HG02678 (cell line): ENCODE data around the gene TPO.
"Not testable (repeated sequence)": the region's sequence is repeated elsewhere in the genome, so short reads cannot be mapped to it uniquely, and the experiment has no call there.

Source experiments
- ATAC-seq: cut with Tn5 transposase; IDR thresholded peaks from one replicate; pipeline ENCODE4 v1.9.1; 2021; ENCODE audit warnings: mild to moderate bottlenecking, moderate library complexity; ENCODE audit not compliant: unreplicated experiment

Gene TPO

DNA sequence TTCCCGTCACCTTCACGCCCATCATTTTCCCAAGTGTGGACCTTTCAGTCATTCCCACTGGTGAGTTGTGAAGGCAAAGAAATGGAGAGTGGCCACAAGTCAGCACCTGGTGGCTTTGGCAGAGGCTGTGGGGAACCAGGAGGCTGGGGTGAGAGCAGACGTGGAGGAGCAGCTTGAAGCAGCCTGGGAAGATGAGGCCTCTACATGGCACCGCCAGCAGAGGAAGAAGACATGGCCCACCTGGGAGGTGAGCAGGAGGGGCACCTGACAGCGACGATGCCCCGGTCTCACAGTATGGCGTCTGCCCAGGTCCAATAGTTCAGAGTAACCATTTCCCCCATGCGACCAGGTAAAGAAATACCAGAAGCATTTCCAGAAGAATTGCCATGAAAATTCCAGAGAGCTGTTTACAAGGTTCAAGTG is 69.0 kb downstream of the TPO start:
- no peak for ATAC-seq

DNA sequence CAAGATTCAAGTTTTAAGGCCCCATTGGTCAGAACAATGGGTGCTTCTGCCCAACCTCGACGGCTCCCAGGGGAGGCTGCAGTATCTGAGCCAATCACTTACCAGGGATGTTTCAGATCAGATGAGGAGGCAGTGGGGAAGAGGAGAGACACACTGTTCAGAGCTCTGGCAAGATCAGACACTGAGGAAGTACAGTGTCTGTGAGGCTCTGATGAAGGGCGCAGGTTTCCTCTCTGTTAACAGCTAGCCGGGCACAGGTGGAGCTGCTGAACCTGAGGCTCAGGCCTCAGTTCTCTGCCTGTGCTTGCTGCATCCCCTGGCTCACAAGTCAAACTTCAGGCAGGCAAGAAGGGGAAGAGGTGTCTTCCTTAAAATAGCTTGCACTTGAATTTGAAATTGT is 69.7 kb downstream of the TPO start:
- ATAC-seq: no peak

DNA sequence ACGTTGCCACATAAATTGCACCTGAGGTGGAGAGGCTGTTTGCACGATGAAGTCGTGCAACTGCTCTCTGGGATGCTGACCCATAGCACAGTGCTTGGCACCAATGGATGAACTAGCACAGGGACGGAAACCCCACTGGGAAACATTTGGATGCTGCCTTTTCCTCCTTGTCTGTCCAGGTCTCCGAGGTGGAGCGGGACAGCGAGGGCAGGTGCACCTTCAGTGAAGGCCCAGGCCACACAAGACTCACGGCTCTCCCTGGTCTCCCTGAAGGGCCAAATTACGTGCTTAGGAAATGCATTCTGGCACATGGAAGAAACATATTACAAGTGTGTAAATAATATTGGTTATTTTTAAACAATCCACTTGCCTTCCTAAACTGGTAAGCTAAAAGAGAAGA is 70.3 kb downstream of the TPO start:
- ATAC-seq: no peak

DNA sequence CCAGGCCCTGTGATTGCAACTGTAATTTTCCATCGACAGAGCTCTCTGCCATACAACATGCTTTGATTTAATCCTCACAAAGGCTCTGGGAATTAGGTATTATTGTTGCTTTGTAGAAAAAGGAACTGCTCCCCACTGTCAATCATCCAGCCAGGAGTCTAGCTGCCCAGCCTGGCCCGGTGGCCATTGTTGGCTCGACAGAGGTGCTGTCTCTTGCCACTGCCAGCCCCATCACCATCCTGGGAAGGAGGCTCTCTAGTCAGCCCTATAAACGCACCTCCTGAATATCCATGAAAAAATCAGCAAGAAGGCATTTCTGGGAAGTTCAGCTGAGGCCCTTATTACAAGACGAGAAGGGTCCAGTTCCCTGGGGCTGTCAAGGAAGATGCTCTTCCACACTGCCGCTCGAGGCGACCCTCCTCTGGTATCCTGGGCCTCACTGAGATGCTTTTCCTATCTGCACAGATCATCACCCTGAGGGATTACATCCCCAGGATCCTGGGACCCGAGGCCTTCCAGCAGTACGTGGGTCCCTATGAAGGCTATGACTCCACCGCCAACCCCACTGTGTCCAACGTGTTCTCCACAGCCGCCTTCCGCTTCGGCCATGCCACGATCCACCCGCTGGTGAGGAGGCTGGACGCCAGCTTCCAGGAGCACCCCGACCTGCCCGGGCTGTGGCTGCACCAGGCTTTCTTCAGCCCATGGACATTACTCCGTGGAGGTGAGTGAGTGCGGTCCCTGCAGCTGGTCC is 71.0 kb downstream of the TPO start:
- ATAC-seq: no peak

DNA sequence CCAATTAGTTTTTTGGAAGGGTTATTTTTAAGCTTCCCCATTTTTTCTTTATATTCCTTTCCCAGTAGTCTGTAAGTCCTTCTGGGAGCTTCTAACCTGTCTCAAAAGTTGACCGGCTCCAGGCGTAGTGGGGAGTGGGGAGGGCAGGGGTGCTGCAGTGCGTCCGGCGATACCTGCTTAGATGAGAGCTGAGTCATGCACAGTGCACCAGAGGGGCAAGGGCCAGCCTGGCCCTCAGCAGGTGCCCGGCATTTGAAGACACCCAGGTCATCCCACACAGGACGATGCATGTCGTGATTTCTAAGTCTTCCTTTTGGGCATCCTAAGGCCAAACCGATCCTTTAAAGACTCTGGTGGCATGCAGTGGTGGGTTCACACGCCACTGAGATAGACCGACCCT is 73.4 kb downstream of the TPO start:
- ATAC-seq: no peak

DNA sequence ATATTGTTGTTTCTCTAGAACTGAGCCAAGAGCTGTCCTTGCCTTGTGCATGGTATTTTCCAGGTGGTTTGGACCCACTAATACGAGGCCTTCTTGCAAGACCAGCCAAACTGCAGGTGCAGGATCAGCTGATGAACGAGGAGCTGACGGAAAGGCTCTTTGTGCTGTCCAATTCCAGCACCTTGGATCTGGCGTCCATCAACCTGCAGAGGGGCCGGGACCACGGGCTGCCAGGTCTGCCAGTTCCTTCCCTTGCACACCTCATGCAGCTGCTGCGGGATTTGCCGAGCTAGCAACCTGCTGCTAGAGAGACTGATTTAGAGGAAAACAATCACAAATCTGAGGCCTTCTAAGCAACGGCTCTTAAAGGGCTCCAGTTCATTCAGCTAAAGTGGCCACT is 74.5 kb downstream of the TPO start:
- no peak for ATAC-seq

DNA sequence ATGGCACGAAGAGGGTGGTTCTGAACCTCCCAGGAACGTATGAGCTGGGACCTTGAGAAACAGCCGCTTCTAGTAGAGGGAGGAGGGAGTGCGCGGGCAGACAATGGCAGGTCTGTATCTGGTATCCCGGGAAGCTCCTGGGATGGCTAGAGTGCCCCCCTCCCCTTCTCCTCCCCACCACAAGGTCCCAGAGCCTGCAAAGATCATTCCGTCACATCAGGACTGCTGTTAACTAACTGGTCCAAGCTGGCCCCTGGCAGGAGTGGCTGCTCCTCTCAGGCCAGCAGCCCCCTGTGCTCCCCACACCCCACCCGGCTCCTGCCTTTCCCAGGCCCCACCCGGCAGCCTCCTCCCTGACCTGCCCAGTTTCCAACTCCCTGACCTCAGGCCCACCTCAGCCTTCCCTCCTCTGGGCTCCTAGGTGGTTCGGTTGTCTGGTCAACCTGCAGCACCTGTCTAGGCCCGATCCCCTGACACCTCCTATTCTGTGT is 75.0 kb downstream of the TPO start:
- no peak for ATAC-seq

DNA sequence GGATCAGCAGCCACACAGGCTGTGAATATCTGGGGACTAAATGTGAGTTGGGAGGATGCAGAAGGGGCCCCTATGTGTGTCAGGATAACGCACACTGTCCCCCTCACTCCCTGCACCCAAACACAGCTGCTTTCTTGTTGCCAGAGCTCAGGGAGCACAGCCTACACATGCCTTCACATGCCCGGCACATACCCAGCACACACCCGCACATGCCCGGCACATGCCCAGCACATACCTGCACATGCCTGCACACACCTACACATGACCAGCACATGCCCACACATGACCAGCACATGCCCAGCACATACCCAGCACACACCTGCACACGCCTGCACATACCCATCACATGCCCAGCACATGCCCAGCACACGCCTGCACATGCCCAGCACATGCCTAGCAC is 75.6 kb downstream of the TPO start:
- no peak for ATAC-seq

DNA sequence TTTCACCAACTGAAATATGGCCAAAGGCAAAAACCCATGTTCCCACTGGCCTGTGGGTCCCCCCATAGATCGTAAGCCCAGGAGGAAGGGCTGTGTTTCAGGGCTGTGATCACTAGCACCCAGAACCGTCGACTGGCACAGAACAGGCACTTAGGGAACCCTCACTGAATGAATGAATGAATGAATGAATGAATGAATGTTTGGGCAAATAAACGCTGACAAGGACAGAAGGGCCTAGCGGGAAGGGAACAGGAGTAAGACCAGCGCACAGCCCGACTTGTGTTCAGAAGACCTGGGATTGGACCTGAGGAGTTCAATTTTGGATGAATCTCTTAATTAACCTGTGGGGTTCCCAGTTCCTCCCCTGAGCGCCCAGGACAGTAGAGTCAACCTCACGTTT is 76.2 kb downstream of the TPO start:
- no peak for ATAC-seq

DNA sequence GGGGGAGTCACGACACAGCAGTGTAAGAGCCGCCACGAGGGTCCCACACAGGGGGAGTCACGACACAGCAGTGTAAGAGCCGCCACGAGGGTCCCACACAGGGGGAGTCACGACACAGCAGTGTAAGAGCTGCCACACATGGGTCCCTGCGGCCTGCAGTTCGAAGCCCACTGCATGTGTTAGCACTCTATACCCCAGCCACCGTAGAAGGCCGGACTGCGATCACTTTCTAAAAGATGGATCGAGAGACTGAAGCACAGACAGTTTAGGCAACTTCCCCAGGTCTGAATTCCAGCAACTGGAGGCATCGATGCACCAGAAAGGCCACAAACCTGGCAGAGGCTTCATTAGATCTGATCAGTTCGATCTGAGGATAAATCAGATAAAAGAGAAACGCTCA is 77.1 kb downstream of the TPO start:
- not testable (repeated sequence) for ATAC-seq

DNA sequence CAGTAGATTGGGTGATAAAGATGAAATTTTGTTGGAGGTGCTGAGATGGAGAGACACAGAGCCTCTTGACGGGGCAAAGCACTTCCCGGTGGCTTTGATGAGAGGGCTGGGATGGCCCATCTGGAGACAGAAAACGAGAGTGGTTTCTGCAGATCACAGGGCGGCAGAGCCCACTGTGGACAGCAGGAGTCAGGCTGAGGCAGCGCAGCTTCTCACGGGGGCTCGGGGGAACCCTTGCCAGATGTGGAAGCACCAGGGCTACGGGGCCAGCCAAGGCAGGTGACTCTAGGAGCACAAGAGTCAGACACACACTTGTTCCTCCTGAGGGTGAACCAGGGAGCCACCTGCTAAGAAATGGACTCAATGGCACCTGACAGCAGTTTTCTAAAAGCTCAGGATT is 78.5 kb downstream of the TPO start:
- no peak for ATAC-seq

DNA sequence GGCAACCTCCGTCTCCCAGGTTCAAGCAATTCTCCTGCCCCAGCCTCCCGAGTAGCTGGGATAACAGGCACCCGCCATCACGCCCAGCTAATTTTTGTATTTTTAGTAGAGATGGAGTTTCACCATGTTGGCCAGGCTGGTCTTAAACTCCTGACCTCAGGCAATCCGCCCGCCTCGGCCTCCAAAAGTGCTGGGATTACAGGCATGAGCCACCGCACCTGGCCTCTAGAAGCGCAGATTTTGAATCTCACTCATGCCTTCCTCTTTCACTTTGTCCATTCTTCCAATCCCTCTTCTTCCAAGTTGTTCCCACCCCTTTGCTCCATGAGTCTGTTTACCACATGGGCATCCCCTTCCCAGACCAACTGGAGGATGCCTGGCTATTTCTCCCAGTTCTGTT is 79.0 kb downstream of the TPO start:
- not testable (repeated sequence) for ATAC-seq

DNA sequence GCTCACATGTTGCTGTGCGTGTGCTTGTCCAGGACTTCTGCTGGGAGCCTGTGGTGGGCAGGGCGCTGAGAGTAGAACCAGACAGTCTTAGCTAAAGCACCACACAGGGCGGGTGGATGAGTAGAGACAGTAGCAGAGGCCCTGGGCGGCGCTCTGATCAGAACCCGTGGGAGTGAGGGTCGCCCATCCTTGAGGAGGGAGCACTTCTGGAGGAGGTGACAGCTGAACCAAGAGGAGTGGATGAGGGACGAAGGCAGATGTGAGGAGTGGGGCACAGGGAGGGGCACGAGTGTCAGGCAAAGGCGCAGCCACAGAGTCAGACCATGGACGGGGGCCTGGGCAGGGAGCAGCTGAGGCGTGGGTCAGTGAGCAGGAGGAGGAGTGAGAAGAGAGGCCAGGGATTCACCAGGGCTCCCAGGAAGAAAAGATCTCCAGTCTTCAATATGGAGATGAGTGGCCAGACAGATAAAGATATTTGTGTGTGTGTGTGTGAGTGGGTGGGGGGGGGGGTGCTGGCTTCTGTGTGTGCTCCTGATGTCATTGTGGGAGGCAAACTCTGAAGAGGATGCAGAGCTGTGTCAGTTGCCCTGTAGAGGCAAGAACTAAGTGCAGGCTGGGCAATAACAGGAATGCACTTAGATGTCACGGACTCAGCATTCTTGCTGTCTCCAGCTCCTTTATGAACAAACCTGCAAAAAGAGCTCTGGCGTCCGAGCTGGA is 79.6 kb downstream of the TPO start:
- ATAC-seq: no peak

DNA sequence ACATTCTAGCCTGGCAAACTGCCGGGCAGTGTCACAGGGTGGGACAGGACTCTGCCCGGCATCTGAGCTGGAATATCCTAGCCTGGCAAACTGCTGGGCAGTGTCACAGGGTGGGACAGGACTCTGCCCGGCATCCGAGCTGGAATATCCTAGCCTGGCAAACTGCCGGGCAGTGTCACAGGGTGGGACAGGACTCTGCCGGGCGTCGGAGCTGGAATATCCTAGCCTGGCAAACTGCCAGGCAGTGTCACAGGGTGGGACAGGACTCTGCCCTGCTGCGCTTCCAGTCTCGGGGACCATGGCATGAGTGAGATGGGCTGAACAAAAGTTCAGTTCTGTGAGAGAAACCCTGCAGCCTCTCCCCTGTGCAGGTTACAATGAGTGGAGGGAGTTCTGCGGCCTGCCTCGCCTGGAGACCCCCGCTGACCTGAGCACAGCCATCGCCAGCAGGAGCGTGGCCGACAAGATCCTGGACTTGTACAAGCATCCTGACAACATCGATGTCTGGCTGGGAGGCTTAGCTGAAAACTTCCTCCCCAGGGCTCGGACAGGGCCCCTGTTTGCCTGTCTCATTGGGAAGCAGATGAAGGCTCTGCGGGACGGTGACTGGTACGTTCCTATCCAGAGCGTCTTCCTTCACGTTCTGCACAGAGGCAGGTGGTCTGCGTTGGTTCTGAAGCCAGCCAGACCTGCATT is 80.3 kb downstream of the TPO start:
- ATAC-seq: no peak

DNA sequence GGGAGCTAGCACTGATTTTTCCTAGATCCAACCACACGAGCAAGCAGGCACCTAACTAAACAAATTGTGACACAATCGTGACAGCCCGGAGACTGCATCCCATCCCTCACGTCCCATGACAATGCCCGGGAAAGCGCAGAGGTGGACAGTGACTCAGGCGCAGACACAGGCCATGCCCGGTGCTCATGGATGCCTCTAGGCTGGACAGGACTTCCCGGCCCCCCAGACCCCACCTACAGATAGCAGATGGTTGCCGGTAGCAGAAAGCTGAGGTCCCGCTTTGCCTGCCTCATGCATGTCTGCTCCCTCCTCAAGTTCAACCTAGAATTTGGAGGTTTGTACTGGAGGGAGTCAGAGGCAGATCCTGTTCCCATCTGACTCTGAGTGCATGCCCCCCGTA is 81.0 kb downstream of the TPO start:
- ATAC-seq: no peak

DNA sequence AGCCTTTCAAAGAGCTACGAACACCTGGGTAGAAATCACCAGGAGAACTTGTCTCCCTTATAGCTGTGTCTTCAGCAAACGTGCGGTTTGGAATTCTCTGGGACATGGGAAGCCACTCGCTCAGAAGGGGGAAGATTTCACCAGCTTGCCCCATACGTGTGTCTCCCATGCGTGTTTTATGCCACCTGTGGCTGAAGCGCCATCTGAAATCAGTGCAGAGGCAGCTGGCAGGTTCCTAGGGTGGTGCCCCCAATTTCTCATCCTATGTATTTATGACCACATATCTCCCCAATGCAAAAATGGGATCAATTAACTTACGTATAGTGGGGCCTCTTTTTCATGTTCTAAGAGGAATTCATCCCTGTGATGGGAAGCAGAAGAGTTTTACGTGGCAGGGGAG is 81.6 kb downstream of the TPO start:
- ATAC-seq: no peak

DNA sequence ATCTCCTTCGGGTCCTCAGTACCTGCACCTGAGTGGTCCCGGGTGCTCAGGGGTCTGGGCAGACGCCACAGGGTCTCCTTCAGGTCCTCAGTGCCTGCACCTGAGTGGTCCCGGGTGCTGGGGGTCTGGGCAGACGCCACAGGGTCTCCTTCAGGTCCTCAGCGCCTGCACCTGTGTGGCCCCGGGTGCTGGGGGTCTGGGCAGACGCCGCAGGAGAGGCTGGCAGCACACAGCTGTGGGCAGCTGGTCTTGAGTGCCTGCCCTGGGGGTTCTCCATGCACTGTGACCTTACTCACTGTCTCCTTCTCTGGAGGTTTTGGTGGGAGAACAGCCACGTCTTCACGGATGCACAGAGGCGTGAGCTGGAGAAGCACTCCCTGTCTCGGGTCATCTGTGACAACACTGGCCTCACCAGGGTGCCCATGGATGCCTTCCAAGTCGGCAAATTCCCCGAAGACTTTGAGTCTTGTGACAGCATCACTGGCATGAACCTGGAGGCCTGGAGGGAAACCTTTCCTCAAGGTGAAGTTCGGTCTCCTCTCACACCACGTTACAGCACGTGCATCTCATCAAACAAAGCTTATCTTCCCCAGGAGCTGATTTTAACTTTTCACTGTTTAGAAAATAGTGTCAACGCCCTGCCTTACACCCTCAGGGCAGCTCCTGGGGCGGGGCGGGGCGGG is 82.6 kb downstream of the TPO start:
- ATAC-seq: no peak

DNA sequence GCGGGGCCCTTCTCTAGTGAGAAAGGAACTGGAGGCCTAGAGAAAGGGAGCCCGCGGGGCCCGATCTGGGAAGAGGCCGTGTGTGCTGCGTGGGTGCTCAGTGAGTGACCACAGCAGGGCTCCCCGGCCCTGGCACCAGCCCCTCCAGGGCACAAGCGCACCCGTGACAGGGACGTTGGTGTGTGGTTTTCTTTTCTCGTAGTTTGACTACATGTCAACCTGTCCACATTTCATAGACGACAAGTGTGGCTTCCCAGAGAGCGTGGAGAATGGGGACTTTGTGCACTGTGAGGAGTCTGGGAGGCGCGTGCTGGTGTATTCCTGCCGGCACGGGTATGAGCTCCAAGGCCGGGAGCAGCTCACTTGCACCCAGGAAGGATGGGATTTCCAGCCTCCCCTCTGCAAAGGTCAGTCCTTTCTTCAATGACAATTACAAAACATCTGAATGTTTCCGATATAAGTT is 83.1 kb downstream of the TPO start:
- ATAC-seq: no peak

DNA sequence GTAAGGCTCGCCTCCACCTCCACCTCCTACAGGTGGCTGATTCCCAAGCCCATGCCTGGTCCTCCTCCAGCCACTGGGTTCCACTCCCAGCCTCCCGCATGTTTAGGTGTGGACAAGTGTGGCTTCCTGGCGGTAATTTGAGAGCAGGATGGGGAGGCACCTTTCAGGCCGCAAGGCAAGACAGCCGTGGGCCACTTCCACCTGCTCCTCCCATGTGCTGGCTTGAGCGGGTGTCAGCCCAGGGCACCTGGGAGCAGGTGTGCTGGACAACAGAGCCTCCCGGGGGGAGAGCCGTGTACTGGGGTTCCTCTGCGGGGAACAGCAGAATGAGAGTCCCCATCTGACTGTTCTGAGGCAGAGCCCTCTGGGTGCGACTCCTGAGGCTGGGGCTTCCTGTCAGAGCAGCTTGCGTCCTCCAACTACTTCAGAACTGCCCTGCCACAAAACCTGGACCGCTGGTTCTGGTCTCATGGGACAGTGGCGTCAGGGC is 83.9 kb downstream of the TPO start:
- no peak for ATAC-seq

DNA sequence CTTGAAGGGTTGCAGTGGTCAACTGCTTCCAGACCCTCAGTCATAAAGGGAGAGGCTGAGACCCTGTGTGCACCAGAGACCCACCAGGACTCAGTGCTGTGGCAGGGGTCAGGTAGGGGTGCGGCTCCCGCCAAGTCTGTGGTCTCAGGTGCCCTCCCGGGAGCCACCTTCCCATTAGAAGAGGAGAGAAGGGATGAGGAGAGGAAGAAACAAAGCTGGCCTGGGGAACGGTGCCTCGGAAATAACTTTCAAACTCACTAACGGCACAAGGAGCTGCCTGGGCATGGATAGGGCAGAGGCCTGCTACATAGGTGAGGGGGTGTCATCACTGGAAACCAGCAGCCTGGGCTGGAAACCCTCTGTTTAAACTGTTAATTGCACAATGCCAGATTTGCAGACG is 84.9 kb downstream of the TPO start:
- no peak for ATAC-seq
